GM18909 (cell line): ENCODE data around the gene ADM2.

Experiments
- ATAC-seq: cut with Tn5 transposase; IDR thresholded peaks from one replicate; pipeline ENCODE4 v1.9.1; 2021; ENCODE audit warnings: mild to moderate bottlenecking; ENCODE audit not compliant: unreplicated experiment, poor library complexity

The ADM2 gene

GRCh38 chr22:50445071-50445879 is 36.1 kb upstream of the ADM2 start:
- no peak for ATAC-seq

DNA sequence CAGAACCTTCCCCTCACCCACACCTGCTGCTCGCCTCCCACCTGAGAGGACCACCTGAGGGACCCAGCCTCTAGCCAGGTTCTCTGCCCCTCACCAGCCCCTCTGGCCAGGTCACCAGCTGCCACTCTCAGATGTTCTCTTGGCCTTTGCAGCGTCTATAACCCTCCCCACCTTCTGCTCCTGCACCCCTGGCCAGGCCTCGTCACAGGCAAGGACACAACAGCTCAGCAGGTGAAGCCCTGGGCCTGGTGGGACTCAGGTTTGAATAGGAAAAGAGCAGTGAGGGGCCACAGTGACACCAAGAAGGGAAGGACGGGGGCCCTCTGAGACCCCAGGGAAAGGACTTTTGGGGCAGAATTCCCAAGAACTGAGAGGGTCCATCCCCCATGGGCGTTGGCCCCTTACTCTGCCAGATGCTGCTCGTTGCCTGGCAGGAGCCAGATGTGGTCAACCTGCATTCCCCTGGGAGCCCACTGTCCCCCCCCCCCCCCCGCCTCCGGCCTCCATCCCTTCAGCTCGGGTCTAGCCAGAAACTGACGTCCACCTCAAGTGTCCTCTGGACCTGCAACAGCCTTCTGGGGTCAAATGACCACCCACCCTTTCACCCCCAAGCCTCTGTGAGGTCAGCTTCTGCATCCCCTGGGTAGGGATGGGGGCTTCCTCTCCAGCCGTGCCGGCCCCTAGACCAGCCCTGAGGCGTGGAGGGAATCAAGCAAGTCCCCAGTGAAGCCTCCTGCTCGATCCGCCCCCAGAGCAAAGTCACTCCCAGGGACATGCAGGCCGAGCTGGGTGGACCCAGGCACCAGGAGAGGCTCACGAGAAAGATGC is 35.2 kb upstream of the ADM2 start:
- no peak for ATAC-seq

GRCh38 chr22:50446708-50447575 is 34.4 kb upstream of the ADM2 start:
- no peak for ATAC-seq

DNA sequence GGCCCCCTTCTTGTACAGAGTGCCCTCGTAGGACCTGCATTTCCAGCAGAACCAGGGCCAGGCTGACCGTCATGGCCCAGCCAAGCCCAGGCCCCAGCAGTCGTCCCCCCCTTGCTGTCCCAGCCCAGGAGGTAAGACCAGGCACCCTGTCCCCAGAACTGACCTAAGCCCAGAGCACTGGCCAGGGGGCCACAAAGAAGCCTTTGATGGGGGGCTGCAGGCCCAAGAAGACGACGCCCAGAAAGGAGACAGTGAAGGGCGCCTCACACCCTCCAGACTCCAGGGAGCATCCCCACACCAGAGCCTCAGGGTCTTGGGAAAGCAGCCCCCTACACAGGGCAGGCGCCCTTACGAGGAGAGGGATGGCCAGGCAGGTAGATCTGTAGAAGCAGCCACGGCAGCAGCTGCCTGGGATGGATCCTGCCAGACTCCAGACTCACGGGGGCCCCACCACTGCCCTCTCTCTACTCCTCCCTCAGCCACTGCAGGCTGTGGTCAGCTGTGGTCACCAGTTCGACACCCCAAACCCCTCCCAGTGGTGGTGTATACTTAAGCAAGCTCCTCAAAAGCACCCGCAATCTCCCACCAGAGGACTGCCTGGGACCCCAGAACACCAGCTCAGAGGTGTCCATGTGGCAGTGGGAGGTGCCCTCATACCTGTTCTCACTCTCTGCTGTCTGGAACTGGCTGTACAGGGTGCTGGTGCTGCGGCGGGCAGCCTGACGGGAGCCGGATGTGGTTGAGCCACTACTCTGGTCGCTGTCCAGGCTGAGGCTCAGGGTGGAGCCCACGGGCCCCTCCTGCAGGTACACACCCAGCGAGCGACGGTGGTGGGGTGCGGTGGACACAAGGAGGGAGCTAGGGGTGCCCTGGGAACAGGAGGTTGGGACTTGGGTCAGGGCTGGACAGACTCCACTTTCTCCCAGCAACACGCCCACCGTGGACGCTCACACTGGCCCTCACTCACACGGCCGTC is 33.5 kb upstream of the ADM2 start:
- ATAC-seq: no peak

GRCh38 chr22:50452649-50453048 is 28.7 kb upstream of the ADM2 start:
- no peak for ATAC-seq

DNA sequence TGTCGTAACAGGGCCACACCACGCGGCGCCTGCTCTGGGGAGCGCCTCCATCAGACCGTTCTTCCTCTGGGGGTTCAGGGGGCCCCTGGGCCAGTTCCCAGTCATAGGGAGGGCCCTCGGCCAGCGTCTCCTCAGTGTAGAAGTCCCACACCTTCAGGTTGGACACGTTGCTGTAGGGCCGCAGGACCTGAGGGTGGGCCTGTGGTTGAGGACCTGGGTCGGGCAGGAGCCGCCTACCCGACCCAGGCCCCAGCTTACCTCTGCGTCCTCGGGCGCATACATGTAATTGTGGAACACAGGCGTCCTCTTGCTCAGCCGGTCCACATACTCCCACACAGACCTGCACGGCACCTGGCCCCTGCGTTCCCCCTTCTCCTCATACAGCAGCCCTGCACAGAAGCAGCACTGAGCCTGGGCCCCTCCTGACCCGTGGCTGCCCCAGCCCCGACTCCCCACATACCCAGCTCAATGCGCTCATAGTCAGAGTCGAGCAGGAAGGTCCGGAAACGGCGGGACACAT is 26.7 kb upstream of the ADM2 start:
- ATAC-seq: no peak

DNA sequence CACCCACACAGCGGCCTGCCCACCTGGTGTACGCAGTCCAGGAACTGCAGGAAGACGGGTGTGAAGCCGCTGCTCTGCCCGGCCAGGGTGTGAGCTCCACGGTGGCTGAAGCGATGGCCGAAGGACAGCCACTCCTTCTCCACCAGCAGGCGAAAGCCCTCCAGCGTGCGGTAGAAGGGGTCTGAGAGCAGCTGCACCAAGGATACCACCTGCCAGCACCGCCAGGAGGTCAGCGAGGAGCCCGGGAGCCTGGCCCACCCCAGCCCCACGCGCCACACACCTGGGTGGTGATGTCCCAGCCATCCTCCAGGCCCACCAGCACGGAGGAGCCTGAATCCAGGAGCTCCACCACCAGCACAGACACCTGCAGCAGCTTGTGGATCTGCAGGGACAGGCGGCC is 26.1 kb upstream of the ADM2 start:
- no peak for ATAC-seq

DNA sequence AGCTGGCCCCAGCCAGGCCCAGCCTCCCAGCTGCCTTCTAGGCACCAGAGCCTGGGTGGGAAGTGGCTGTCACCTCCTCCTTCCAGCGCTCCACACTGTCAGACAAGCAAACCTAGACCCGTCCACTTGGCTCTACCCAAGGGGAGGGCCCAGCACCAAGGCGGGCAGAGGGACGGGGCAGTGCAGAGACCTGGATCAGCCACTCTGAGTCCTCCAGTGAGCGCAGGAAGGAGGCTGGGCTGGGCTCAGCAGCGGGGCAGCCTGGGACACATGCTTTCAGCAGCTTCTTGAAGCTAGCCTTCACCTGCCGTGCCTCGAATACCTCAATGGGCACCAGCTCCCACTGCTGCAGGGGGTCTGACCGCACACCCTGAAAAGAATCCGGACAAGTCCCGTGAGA is 25.3 kb upstream of the ADM2 start:
- no peak for ATAC-seq

DNA sequence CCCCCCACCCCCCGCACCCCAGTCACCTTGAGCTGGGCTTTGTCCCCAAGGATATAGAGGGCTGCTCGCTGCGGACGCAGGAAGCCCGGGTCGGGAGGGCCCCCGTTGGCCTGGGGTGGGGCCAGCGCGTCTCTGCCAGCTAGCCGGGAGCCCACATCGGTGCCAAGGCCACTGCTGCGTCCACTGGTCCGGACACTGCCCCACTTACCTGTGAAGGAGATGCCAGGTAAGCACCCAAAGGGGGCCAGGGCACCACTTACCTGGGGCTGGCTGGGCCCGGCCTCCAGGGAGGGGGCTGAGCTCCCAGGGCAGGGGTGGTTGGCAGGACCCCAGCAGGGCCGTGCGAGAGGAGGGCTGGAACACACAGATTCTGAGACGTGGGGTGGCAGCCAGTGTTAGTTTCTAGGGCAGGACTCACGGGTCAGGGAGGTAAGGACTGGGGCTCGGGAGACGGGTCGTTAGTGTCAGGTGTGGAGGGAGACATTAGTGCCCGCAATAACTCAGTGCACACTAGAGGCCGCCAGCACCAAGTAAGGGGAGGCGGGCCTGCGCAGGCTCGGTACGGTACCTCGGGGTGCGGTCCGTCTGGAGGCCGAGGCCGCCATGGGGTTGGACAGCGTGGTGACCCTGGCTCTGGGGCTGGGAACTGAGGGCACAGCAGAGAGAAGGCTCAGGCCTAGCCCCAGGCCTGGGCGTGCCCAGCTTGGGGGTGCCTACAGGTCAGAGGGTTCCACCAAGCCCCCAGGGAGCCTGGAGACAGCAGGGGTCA is 24.7 kb upstream of the ADM2 start:
- no peak for ATAC-seq

DNA sequence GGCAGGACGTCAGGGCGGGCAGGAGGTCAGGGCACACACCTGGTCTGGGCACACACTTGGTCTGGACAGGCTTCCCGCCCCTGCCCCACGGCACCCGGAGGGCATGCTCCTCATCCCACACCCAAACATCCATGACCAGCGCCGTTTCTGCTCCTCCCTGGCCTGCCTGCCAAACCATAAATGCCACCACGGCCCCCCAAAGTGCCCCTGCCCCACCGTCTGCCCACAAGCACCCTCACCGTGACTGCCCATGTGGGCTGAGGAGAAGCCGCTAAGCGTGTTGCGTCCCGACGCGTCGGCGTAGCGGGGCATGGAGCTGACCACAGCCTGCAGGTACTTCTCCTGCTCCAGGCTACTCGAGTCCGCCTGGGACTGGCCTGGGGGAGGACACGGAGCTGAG is 22.3 kb upstream of the ADM2 start:
- no peak for ATAC-seq

- no peak for ATAC-seq
Measured at GRCh38 chr22:50459496-50460140, 21.7 kb upstream of the ADM2 start.

DNA sequence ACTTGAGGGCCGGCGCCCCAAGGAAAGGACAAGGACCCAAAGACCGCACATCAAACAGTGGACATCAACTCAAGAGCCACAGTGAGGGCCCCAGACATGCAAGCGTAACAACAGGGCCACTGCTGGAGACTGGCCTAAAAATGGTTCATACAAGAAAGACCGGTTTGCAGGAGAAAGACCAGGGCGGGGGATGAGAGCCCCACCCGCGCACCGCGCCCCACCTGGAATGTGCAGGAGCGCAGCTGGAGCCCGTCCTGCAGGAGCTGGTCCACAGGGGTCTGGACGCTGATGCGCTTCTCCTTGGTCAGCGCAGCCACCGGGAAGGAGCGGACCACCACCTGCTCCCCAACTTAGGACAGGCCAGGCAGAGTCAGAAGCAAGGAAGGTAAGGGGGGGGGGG is 20.4 kb upstream of the ADM2 start:
- ATAC-seq: no peak

- ATAC-seq: no peak
Measured at GRCh38 chr22:50461536-50461935, 19.8 kb upstream of the ADM2 start.

GRCh38 chr22:50461979-50462540 is 19.3 kb upstream of the ADM2 start:
- no peak for ATAC-seq

DNA sequence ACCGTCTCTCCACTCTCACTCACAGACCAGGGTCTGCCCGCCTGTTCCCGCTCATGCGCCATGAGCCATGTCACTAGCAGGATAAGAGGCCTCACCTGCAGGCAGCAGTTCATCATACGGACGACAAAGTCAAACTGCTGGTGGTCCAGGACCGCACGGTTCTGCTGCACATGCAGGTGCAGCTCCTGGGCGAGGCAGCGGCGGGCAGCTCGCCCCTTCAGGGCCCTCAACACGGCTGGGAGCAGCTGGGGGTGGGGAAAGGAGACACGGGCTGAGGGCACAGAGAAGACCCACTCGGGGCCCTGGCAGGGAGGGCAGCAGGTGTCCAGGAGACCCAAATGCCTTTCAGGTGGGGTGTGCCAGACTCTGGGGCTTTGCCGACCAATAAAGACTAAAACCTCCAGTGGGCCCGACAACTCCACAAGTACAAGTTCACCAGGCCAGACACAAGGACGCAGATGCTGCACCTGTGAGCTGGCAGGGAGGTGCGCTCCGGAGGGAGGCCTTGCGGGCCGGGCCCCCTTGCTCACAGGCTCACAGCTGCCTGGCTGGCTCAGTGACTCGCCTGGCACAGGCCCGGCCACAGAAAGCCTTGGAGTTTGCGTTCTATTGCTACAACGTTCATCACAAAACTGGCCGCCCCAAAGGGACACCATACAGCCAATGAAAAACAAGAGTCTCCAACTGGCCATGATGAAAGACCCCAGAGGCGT is 18.0 kb upstream of the ADM2 start:
- ATAC-seq: no peak

- ATAC-seq: no peak
Measured at GRCh38 chr22:50464451-50464850, 16.9 kb upstream of the ADM2 start.
